Measurements from ENCODE around the gene LRRC73. TPM values are rescaled to one million over a fixed set of nuclear protein-coding genes. Genes with fewer than 3 reads are reported as not detected.
A peak's percentile ranks its signal among the peaks of the same experiment; 100 is the strongest.

Gene LRRC73
- polyA plus RNA-seq, 3 donors from 2014 or later = not detected

- Mint-ChIP-seq H3K27me3 (ENCODE audit: low read depth in 3 of 3) (peaks cover 0 to 2% (median 1%) of the 10 kb centered on the region in 3 donors), H3K9me3 (no peaks in the 10 kb centered on the region), H3K36me3 (peaks cover 0 to 3% (median under 1%) of the 10 kb centered on the region in 3 donors), H3K4me1 (peaks cover 30 to 36% of the 10 kb centered on the region in 2 donors), H3K4me3 (peak overlapping the region in 2 of 5 donors; percentile 14 to 48), H3K27ac (peak overlapping the region in 4 of 6 donors; percentile 22 to 75 (median 72))
- DNase-seq = no peak
These were observed 15.8 kb downstream of the LRRC73 start for GRCh38 chr6:43494321-43494720.

GRCh38 chr6:43493833-43494232, 16.3 kb downstream of the LRRC73 start:
- Mint-ChIP-seq H3K27ac (peak overlapping the region; percentile 18 to 75 (median 27)), H3K4me3 (peak overlapping the region in 2 of 5 donors; percentile 14 to 48)

GRCh38 chr6:43493230-43493629, 16.9 kb downstream of the LRRC73 start:
- DNase-seq = no peak
- Mint-ChIP-seq H3K27me3 (ENCODE audit: low read depth in 3 of 3) (peaks cover 0 to 2% (median 0%) of the 10 kb centered on the region in 3 donors), H3K4me3 (no peak overlapping the region), H3K4me1 (peaks cover 30 to 36% of the 10 kb centered on the region in 2 donors), H3K27ac (peak overlapping the region in 4 of 6 donors; percentile 13 to 85 (median 31)), H3K9me3 (no peaks in the 10 kb centered on the region), H3K36me3 (peaks cover 0 to 4% (median 3%) of the 10 kb centered on the region in 3 donors)

More at GRCh38 chr6:43493833-43494232, 16.3 kb downstream of the LRRC73 start:
- H3K4me1 Mint-ChIP-seq = peaks cover 30 to 36% of the 10 kb centered on the region in 2 donors
- H3K27me3 Mint-ChIP-seq (ENCODE audit: low read depth in 3 of 3) = peaks cover 0 to 2% (median 1%) of the 10 kb centered on the region in 3 donors
- no peaks in the 10 kb centered on the region for H3K9me3 Mint-ChIP-seq
- H3K36me3 Mint-ChIP-seq = peaks cover 0 to 4% (median 3%) of the 10 kb centered on the region in 3 donors
- DNase-seq = no peak

- peak overlapping the region in 1 of 5 donors; percentile 18 for H3K4me3 Mint-ChIP-seq
- no peaks in the 10 kb centered on the region for H3K9me3 Mint-ChIP-seq
- DNase-seq = no peak
- peaks cover 30 to 36% of the 10 kb centered on the region in 2 donors for H3K4me1 Mint-ChIP-seq
- H3K36me3 Mint-ChIP-seq = peaks cover 0 to 4% (median 3%) of the 10 kb centered on the region in 3 donors
- H3K27ac Mint-ChIP-seq = peak overlapping the region in 1 of 6 donors; percentile 44
- H3K27me3 Mint-ChIP-seq (ENCODE audit: low read depth in 3 of 3) = peaks cover 0 to 2% (median 0%) of the 10 kb centered on the region in 3 donors
These were observed 17.5 kb downstream of the LRRC73 start for GRCh38 chr6:43492673-43493072.

GRCh38 chr6:43491750-43492661, 18.1 kb downstream of the LRRC73 start:
- DNase-seq = no peak
- Mint-ChIP-seq H3K4me3 (no peak overlapping the region), H3K4me1 (peaks cover 30 to 36% of the 10 kb centered on the region in 2 donors), H3K27ac (peak overlapping the region in 2 of 6 donors; percentile 23 to 44), H3K36me3 (peaks cover 0 to 4% (median 3%) of the 10 kb centered on the region in 3 donors), H3K9me3 (no peaks in the 10 kb centered on the region), H3K27me3 (ENCODE audit: low read depth in 3 of 3) (peaks cover 0 to 2% (median 0%) of the 10 kb centered on the region in 3 donors)

GRCh38 chr6:43490523-43490939, 19.6 kb downstream of the LRRC73 start:
- H3K27me3 Mint-ChIP-seq (ENCODE audit: low read depth in 3 of 3) = peaks cover 0 to 2% (median 0%) of the 10 kb centered on the region in 3 donors
- DNase-seq = no peak
- H3K9me3 Mint-ChIP-seq = no peaks in the 10 kb centered on the region
- peaks cover 0 to 4% (median 3%) of the 10 kb centered on the region in 3 donors for H3K36me3 Mint-ChIP-seq
- peaks cover 25 to 29% of the 10 kb centered on the region in 2 donors for H3K4me1 Mint-ChIP-seq
- H3K4me3 Mint-ChIP-seq = no peak overlapping the region
- no peak overlapping the region for H3K27ac Mint-ChIP-seq

GRCh38 chr6:43489277-43490072, 20.7 kb downstream of the LRRC73 start:
- H3K9me3 Mint-ChIP-seq = no peaks in the 10 kb centered on the region
- peaks cover 0 to 2% (median 0%) of the 10 kb centered on the region in 3 donors for H3K27me3 Mint-ChIP-seq (ENCODE audit: low read depth in 3 of 3)
- no peak for DNase-seq
- H3K4me1 Mint-ChIP-seq = peaks cover 15 to 20% of the 10 kb centered on the region in 2 donors
- no peak overlapping the region for H3K4me3 Mint-ChIP-seq
- peak overlapping the region in 1 of 6 donors; percentile 5 for H3K27ac Mint-ChIP-seq
- H3K36me3 Mint-ChIP-seq = peaks cover 0 to 4% (median 0%) of the 10 kb centered on the region in 3 donors

- peaks cover 0 to 4% (median 0%) of the 10 kb centered on the region in 3 donors for H3K36me3 Mint-ChIP-seq
- H3K27me3 Mint-ChIP-seq (ENCODE audit: low read depth in 3 of 3) = peaks cover 0 to 2% (median 0%) of the 10 kb centered on the region in 3 donors
- H3K4me1 Mint-ChIP-seq = peaks cover 10 to 14% of the 10 kb centered on the region in 2 donors
- DNase-seq = no peak
- H3K9me3 Mint-ChIP-seq = no peaks in the 10 kb centered on the region
- no peak overlapping the region for H3K4me3 Mint-ChIP-seq
- peak overlapping the region in 1 of 6 donors; percentile 5 for H3K27ac Mint-ChIP-seq
These were observed 21.4 kb downstream of the LRRC73 start for GRCh38 chr6:43488667-43489276.

- no peak overlapping the region for H3K4me3 Mint-ChIP-seq
- no peak for DNase-seq
- no peaks in the 10 kb centered on the region for H3K9me3 Mint-ChIP-seq
- H3K36me3 Mint-ChIP-seq = no peaks in the 10 kb centered on the region
- peaks cover 34 to 52% of the 10 kb centered on the region in 2 donors for H3K4me1 Mint-ChIP-seq
- peak overlapping the region in 1 of 6 donors; percentile 2 for H3K27ac Mint-ChIP-seq
- H3K27me3 Mint-ChIP-seq (ENCODE audit: low read depth in 3 of 3) = peaks cover 0 to 4% (median 2%) of the 10 kb centered on the region in 3 donors
These were observed 28.4 kb downstream of the LRRC73 start for GRCh38 chr6:43481591-43482236.

- H3K9me3 Mint-ChIP-seq = no peaks in the 10 kb centered on the region
- peak overlapping the region in 1 of 6 donors; percentile 24 for H3K27ac Mint-ChIP-seq
- peaks cover 36 to 56% of the 10 kb centered on the region in 2 donors for H3K4me1 Mint-ChIP-seq
- H3K27me3 Mint-ChIP-seq (ENCODE audit: low read depth in 3 of 3) = peaks cover 0 to 7% (median 2%) of the 10 kb centered on the region in 3 donors
- no peak overlapping the region for H3K4me3 Mint-ChIP-seq
- H3K36me3 Mint-ChIP-seq = no peaks in the 10 kb centered on the region
- DNase-seq = no peak
These were observed 29.1 kb downstream of the LRRC73 start for GRCh38 chr6:43481075-43481474.

GRCh38 chr6:43478008-43478372, 32.2 kb downstream of the LRRC73 start:
- peak in 1 of 3 donors; percentile 3 for DNase-seq
- Mint-ChIP-seq H3K36me3 (no peaks in the 10 kb centered on the region), H3K4me1 (peaks cover 31 to 52% of the 10 kb centered on the region in 2 donors), H3K27ac (peak overlapping the region; percentile 91 to 98 (median 94)), H3K27me3 (ENCODE audit: low read depth in 3 of 3) (peaks cover 0 to 7% (median 2%) of the 10 kb centered on the region in 3 donors), H3K9me3 (no peaks in the 10 kb centered on the region), H3K4me3 (peak overlapping the region; percentile 80 to 95 (median 87))

- H3K36me3 Mint-ChIP-seq = no peaks in the 10 kb centered on the region
- peak; percentile 90 to 93 (median 91) for DNase-seq
- H3K9me3 Mint-ChIP-seq = no peaks in the 10 kb centered on the region
- peaks cover 31 to 50% of the 10 kb centered on the region in 2 donors for H3K4me1 Mint-ChIP-seq
- peaks cover 0 to 7% (median 2%) of the 10 kb centered on the region in 3 donors for H3K27me3 Mint-ChIP-seq (ENCODE audit: low read depth in 3 of 3)
- peak within 1 kb of the TSS; percentile 91 to 98 (median 94) for H3K27ac Mint-ChIP-seq
- peak within 1 kb of the TSS; percentile 80 to 95 (median 87) for H3K4me3 Mint-ChIP-seq
These were observed 32.7 kb downstream of the LRRC73 start, which contains the start of gene TJAP1 for GRCh38 chr6:43477235-43478007. Gene TJAP1 (plus strand): TSS chr6:43477570. CDS start chr6:43499002, 21,432 bp downstream.

All from immature natural killer cell (primary cell).